ENCODE results near the gene LRRC74A.
"Not testable (repeated sequence)": the region's sequence is repeated elsewhere in the genome, so short reads cannot be mapped to it uniquely, and the experiment has no call there.

The LRRC74A gene

DNA sequence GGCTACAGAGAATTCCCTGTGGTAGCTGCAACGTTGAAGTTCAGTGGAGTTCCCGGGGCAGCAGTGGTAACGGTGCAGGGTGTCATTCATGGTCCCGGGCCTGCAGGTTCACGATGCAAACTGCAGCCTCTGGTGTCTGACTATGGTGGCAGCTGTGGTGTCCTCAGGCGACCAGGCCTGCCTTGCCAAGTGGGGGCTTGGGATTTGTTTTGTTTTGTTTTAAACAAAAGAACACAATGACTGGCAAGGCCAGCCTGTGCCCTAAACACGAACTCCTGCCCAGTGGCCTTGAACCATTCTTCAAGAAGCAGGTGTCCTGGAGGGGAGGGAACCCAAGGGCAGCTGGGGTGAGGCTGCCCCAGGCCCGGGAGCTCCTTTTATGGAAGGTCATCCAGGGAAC, 48.5 kb downstream of the LRRC74A start:
- Mint-ChIP-seq H3K4me1 (peaks cover 6% of the 10 kb centered on the region), H3K4me3 (no peak overlapping the region), H3K9me3 (no peaks in the 10 kb centered on the region), H3K27ac (no peak overlapping the region), H3K36me3 (no peaks in the 10 kb centered on the region), H3K27me3 (peaks cover 7% of the 10 kb centered on the region)
- DNase-seq (ENCODE audit: low spot score in 2 of 2) (no peak), ATAC-seq (ENCODE audit: low read depth) (no peak)

- ATAC-seq (ENCODE audit: low read depth) (peak; percentile 80), DNase-seq (ENCODE audit: low spot score in 2 of 2) (peak; percentile 38 to 41)
- H3K27me3 Mint-ChIP-seq, result no peaks in the 10 kb centered on the region
- peaks cover 4% of the 10 kb centered on the region for H3K4me1 Mint-ChIP-seq
- no peak overlapping the region for H3K4me3 Mint-ChIP-seq
- no peak overlapping the region for H3K27ac Mint-ChIP-seq
- H3K36me3 Mint-ChIP-seq, result no peaks in the 10 kb centered on the region
- H3K9me3 Mint-ChIP-seq, result no peaks in the 10 kb centered on the region
Measured at GRCh38 chr14:76876076-76876475, 49.9 kb downstream of the LRRC74A start.

GRCh38 chr14:76877871-76878270, 51.7 kb downstream of the LRRC74A start:
- peaks cover 4% of the 10 kb centered on the region for H3K4me1 Mint-ChIP-seq
- ATAC-seq (ENCODE audit: low read depth), result no peak
- no peaks in the 10 kb centered on the region for H3K9me3 Mint-ChIP-seq
- DNase-seq (ENCODE audit: low spot score in 2 of 2), result no peak
- no peak overlapping the region for H3K4me3 Mint-ChIP-seq
- no peaks in the 10 kb centered on the region for H3K36me3 Mint-ChIP-seq
- no peak overlapping the region for H3K27ac Mint-ChIP-seq
- H3K27me3 Mint-ChIP-seq, result no peaks in the 10 kb centered on the region

- H3K4me1 Mint-ChIP-seq, result peaks cover 6% of the 10 kb centered on the region
- DNase-seq (ENCODE audit: low spot score in 2 of 2), result no peak
- no peaks in the 10 kb centered on the region for H3K36me3 Mint-ChIP-seq
- no peaks in the 10 kb centered on the region for H3K9me3 Mint-ChIP-seq
- no peak overlapping the region for H3K4me3 Mint-ChIP-seq
- peaks cover 1% of the 10 kb centered on the region for H3K27me3 Mint-ChIP-seq
- no peak for ATAC-seq (ENCODE audit: low read depth)
- H3K27ac Mint-ChIP-seq, result no peak overlapping the region
Measured at GRCh38 chr14:76880449-76880848, 54.2 kb downstream of the LRRC74A start.

DNA sequence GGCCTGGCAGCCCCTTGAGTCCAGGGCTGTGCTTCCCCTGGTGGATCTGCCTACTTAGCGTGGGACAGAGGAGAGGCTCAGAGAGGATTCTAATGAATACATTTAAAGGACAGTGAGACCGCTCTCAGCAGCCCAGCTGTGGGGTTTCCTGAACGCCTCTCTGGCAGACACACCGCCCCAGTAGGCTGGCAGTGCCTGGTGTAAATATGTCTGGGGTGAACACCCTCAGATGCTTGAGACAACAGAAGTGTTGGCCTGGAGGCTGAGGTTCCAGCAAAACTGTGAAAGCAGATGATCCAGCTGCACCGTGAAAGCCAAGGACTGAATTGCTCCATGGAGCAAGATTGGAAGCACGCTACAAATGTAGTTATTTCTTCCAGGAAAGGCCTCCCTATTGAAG, 55.1 kb downstream of the LRRC74A start:
- no peak overlapping the region for H3K27ac Mint-ChIP-seq
- H3K9me3 Mint-ChIP-seq, result no peaks in the 10 kb centered on the region
- no peak overlapping the region for H3K4me3 Mint-ChIP-seq
- peaks cover 4% of the 10 kb centered on the region for H3K4me1 Mint-ChIP-seq
- DNase-seq (ENCODE audit: low spot score in 2 of 2) (no peak), ATAC-seq (ENCODE audit: low read depth) (no peak)
- no peaks in the 10 kb centered on the region for H3K36me3 Mint-ChIP-seq
- peaks cover 1% of the 10 kb centered on the region for H3K27me3 Mint-ChIP-seq

GRCh38 chr14:76882651-76883050, 56.4 kb downstream of the LRRC74A start:
- H3K36me3 Mint-ChIP-seq, result no peaks in the 10 kb centered on the region
- peaks cover 4% of the 10 kb centered on the region for H3K4me1 Mint-ChIP-seq
- DNase-seq (ENCODE audit: low spot score in 2 of 2) (no peak), ATAC-seq (ENCODE audit: low read depth) (no peak)
- H3K4me3 Mint-ChIP-seq, result no peak overlapping the region
- no peaks in the 10 kb centered on the region for H3K9me3 Mint-ChIP-seq
- no peak overlapping the region for H3K27ac Mint-ChIP-seq
- peaks cover 1% of the 10 kb centered on the region for H3K27me3 Mint-ChIP-seq

DNA sequence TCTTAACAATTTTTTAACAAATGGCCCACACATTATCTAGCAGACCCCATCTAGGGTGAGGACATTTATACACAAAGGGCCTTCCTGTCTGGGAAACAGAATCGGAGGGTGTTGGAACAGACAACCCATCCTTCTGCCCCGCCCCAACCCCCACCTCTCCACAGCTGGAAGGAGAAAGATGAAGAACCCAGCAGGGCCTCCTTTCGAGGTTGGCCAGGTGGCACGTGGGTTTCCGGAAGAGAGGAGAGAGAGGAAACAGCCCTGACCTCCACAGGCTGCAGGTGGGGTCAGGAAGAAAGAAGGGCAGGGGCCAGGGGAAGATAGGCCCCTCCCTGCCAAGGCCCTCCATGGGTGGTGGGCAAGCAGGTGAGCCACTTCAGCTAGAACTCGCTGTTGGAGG, 57.2 kb downstream of the LRRC74A start:
- H3K4me1 Mint-ChIP-seq, result peaks cover 4% of the 10 kb centered on the region
- H3K36me3 Mint-ChIP-seq, result no peaks in the 10 kb centered on the region
- H3K27me3 Mint-ChIP-seq, result peaks cover 1% of the 10 kb centered on the region
- H3K9me3 Mint-ChIP-seq, result no peaks in the 10 kb centered on the region
- H3K27ac Mint-ChIP-seq, result no peak overlapping the region
- H3K4me3 Mint-ChIP-seq, result no peak overlapping the region
- DNase-seq (ENCODE audit: low spot score in 2 of 2) (no peak), ATAC-seq (ENCODE audit: low read depth) (no peak)

GRCh38 chr14:76884394-76884793, 58.2 kb downstream of the LRRC74A start:
- Mint-ChIP-seq H3K9me3 (no peaks in the 10 kb centered on the region), H3K27ac (no peak overlapping the region), H3K36me3 (no peaks in the 10 kb centered on the region), H3K4me1 (peaks cover 4% of the 10 kb centered on the region), H3K27me3 (peaks cover 1% of the 10 kb centered on the region), H3K4me3 (no peak overlapping the region)
- no peak for ATAC-seq (ENCODE audit: low read depth)
- no peak for DNase-seq (ENCODE audit: low spot score in 2 of 2)

- Mint-ChIP-seq H3K27me3 (peaks cover 1% of the 10 kb centered on the region), H3K27ac (no peak overlapping the region), H3K4me1 (peaks cover 4% of the 10 kb centered on the region), H3K36me3 (no peaks in the 10 kb centered on the region), H3K4me3 (no peak overlapping the region), H3K9me3 (no peaks in the 10 kb centered on the region)
- DNase-seq (ENCODE audit: low spot score in 2 of 2), result no peak
- no peak for ATAC-seq (ENCODE audit: low read depth)
Measured at GRCh38 chr14:76884853-76885276, 58.7 kb downstream of the LRRC74A start.

DNA sequence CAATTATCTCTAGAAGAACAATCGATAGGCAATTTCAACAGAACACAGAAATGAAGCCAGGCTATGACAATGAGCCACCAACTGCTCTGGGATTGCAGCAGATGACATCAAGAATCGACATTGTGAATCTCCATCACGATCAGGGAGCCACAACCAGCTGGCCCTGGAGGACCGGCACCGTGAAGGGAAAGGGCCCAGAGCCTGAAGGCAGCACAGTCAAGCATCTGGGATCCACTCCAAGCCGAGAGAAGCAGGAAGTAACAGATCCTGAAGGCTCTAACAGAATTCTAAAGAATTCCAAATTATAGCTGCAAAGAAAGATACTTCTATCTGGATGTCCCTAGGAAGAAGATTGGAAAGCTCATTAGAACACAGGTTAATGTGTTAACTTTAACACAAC, 61.0 kb downstream of the LRRC74A start:
- no peak for ATAC-seq (ENCODE audit: low read depth)
- H3K27me3 Mint-ChIP-seq, result peaks cover 1% of the 10 kb centered on the region
- H3K4me1 Mint-ChIP-seq, result peaks cover 4% of the 10 kb centered on the region
- H3K36me3 Mint-ChIP-seq, result no peaks in the 10 kb centered on the region
- no peak for DNase-seq (ENCODE audit: low spot score in 2 of 2)
- H3K27ac Mint-ChIP-seq, result no peak overlapping the region
- no peaks in the 10 kb centered on the region for H3K9me3 Mint-ChIP-seq
- H3K4me3 Mint-ChIP-seq, result no peak overlapping the region

GRCh38 chr14:76891391-76891790, 65.2 kb downstream of the LRRC74A start:
- ATAC-seq (ENCODE audit: low read depth), result no peak
- H3K4me1 Mint-ChIP-seq, result peaks cover 3% of the 10 kb centered on the region
- peaks cover 2% of the 10 kb centered on the region for H3K36me3 Mint-ChIP-seq
- peaks cover 2% of the 10 kb centered on the region for H3K9me3 Mint-ChIP-seq
- no peak for DNase-seq (ENCODE audit: low spot score in 2 of 2)
- no peak overlapping the region for H3K27ac Mint-ChIP-seq
- H3K4me3 Mint-ChIP-seq, result no peak overlapping the region
- no peaks in the 10 kb centered on the region for H3K27me3 Mint-ChIP-seq

DNA sequence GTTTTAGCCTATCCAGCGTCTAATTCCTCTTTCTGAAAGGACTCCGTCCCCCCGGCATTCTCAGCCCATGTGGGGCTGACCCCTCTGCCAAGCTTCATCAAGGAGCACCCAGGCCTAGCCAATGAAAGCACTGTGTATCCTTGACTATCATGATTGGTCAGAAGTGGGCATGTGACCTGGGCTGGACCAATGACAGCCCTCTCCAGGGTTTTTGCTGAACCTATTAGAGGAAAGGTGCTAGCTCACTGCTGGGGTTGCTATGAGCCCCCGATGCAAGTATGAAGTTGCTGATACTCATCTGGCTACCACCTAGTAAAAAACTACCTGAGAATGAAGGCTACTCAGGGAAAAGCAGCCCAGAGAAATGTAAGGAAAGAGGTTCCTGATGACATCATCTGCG, 68.1 kb downstream of the LRRC74A start:
- no peak overlapping the region for H3K27ac Mint-ChIP-seq
- H3K36me3 Mint-ChIP-seq, result peaks cover 2% of the 10 kb centered on the region
- no peaks in the 10 kb centered on the region for H3K27me3 Mint-ChIP-seq
- peaks cover 2% of the 10 kb centered on the region for H3K9me3 Mint-ChIP-seq
- H3K4me3 Mint-ChIP-seq, result no peak overlapping the region
- no peak for ATAC-seq (ENCODE audit: low read depth)
- no peak for DNase-seq (ENCODE audit: low spot score in 2 of 2)
- H3K4me1 Mint-ChIP-seq, result peaks cover 3% of the 10 kb centered on the region

DNA sequence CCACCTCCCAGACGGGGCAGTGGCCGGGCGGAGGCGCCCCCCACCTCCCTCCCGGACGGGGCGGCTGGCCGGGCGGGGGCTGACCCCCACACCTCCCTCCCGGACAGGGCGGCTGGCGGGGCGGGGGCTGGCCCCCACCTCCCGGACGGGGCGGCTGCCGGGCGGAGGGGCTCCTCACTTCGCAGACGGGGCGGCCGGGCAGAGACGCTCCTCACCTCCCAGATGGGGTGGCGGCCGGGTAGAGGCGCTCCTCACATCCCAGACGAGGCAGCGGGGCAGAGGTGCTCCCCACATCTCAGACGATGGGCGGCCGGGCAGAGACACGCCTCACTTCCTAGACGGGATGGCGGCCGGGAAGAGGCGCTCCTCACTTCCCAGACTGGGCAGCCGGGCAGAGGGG, 71.8 kb downstream of the LRRC74A start:
- ATAC-seq (ENCODE audit: low read depth); H3K27ac Mint-ChIP-seq; H3K4me1 Mint-ChIP-seq; DNase-seq (ENCODE audit: low spot score in 2 of 2); H3K36me3 Mint-ChIP-seq; H3K9me3 Mint-ChIP-seq; H3K27me3 Mint-ChIP-seq; H3K4me3 Mint-ChIP-seq: not testable (repeated sequence)

DNA sequence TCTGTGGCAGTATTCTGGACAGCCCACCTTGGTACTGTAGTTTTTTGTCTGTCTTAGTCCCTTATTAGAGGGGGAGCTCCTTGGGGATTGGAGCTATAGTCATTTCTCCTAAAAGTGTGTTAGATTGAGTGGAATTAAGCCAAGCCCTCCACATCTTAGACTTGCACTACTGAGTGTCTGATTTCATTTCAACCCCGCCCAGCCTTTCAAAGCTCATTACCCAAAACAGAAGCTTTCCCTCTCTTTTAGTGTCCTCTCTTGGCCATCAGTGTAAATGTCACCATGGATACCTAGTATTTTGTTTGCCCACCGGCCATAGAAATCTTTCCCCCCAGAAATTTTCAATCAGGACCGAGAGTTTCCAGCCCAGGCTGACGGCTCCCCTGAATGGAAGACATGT, 74.5 kb downstream of the LRRC74A start:
- ATAC-seq (ENCODE audit: low read depth), result no peak
- DNase-seq (ENCODE audit: low spot score in 2 of 2), result no peak
- Mint-ChIP-seq H3K9me3 (no peaks in the 10 kb centered on the region), H3K4me1 (peaks cover 16% of the 10 kb centered on the region), H3K27ac (no peak overlapping the region), H3K4me3 (no peak overlapping the region), H3K27me3 (no peaks in the 10 kb centered on the region), H3K36me3 (no peaks in the 10 kb centered on the region)

DNA sequence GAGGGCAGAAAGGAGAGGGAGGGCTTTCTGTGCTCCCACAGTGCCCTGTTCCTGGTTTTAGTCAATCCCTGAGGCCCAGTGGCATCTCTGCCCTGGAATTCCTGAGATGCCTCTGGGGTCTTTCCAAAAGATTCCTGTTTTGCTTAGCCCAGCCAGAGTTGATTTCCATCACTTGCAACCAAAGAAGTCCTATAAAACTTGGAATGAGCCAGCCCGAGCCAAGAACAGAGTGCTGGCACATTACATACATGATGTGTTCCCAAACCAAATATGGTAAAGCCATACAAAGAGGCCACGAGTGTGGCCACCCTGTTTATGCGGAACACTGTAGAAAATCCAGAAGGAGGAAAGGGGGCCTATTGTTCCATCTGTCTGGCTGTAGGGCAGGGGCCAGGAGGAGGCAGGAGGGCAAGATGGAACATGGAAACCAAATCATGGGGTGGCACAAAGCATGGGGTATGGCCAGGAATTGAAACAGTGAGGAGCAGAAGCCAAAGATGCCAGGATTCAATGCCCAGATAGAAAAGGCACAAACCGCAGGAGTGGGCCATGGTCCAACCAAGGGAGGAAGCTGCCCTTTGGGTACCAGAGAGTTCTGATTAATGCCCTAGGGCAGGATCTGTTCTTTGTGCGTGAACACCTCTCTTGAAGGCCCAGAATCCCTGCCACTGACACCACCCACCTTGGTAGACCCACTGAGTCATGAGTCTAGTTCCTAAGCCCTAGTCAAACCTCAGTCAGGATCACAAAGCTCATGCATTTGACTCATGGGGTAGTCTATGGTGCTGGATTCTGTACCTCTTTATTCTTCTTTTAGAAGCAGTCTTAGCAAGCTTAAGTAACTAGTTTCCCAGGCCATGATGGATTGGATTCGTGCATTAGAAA, 75.2 kb downstream of the LRRC74A start:
- Mint-ChIP-seq H3K36me3 (no peaks in the 10 kb centered on the region), H3K4me3 (no peak overlapping the region), H3K9me3 (no peaks in the 10 kb centered on the region), H3K27ac (no peak overlapping the region), H3K27me3 (no peaks in the 10 kb centered on the region), H3K4me1 (peaks cover 16% of the 10 kb centered on the region)
- ATAC-seq (ENCODE audit: low read depth) (no peak), DNase-seq (ENCODE audit: low spot score in 2 of 2) (no peak)

Data from memory B cell (primary cell).